Measurements from ENCODE around the gene CDC42SE2.

CDC42SE2 gene, protein sequence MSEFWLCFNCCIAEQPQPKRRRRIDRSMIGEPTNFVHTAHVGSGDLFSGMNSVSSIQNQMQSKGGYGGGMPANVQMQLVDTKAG

DNA sequence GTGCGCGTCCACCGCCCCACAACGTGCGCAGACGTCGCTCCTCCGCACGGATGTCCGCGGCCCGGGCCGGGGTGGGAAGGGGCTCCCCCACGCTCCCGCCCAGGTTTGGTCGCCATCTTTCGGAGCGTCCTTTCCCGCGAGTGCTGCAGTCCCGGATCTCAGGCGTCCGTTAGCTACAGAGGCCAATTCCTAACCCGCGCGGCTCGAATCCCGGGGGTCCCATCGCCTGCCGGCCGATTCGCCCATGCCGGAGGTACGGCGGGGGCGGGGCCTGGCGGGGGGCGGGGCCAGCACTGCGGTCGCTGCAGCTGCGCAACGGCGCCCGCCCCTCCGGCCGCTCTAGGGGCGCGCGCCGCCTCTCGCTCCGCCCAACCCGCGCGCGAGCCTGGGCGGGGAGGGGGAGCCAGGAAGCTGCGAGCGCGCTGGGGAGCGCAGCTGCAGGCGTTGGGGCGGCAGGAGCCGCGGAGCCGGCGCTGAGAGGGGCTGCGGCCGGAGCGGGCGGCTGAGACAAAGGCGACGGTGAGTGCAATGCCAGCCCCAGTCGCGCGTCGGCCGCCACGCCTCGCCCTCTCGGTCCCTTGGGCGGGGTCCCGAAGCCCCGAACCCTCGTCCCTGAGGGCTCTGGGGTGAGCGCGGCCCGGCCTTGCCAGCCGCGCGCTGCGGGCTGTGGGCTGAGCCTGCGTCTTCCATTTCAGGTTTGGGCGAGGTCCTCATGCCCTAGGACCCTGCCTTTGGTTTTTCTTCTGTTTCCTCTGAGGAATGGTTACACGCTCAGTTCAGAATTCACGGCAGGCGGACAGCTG, at the start of gene CDC42SE2:
Gene CDC42SE2 (plus strand): TSS at position 406 of the 803 bp plus-strand sequence. CDS start 95,441 bp downstream, outside the sequence.
- DNase-seq = peak; percentile 22

DNA sequence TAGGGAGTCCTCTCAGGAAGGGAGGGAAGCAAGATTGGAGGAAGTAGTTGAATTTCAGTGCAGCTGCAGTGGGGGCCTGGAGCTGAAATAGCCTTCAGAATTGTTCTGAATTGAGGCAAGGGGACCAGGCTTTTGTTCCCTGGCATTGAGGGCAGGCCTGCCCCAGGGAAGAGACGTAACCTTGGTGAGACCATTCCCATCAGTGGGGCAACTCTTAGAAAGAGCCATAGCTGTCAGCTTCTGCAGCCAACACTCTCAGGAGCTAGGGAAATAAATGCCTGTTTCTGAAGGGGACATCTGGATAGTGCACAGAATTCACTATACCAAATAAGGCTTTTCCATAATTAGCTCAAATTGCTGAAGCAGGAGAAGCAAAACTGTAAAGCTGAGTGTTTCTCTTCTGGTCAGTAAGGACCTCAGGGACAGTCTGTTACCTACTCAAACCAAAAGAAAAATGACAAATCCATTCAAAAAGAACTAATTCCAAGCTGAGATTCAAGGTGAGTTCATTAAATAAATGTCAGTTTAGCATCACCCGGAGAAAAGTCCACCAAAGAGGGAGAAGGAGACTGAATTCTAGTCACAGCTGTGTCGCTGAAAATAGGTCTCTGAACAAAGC, 49.1 kb upstream of the CDC42SE2 start:
- no peak for DNase-seq

DNA sequence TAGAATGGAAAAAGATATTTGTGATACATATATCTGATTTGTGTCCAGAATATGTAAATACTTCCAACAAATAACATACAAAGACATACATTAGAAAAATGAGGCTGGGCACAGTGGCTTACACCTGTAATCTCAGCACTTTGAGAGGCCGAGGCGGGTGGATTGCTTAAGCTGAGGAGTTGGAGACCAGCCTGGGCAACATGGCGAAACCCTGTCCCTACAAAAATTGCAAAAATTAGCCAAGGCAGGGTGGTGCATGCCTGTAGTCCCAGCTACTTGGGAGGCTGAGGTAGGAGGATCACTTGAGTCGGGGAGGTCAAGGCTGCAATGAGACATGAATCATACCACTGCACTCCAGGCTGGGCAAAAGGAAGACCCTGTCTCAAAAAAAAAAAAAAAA, 46.1 kb upstream of the CDC42SE2 start:
- DNase-seq = no peak

DNA sequence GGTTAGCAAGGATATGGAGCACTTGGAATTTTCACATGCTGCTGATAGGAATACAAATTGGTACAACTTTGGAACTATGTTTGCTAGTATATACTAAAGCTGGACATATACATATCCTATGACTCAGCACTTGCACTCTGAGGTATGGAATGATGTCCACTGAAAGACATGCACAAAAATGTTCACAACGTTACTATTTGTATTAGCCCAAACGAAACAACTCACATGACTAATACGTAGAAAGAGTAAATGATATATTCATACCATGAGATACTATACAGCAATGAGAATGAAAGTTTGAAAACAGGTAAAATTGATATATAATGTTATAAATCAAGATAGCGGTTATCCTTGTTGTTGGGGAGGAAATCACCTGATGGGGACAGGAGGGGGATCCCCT, 45.5 kb upstream of the CDC42SE2 start:
- no peak for DNase-seq

DNA sequence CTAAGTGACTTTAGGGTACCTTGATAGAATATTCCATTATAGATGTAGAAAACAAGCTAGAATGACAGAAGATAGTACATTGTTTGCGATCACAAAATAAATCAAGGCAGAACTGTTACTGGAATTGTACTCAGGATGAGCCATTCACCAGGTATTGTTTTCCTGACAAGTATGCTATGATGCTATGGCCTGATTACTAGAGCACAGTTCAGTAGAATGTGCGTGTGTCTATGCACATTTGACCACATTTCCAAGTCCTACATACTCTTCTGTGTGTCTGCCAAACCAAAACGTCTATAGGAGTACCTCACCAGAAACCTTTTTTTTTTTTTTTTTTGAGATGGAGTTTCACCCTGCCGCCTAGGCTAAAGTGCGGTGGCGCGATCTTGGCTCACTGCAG, 43.3 kb upstream of the CDC42SE2 start:
- DNase-seq = no peak

DNA sequence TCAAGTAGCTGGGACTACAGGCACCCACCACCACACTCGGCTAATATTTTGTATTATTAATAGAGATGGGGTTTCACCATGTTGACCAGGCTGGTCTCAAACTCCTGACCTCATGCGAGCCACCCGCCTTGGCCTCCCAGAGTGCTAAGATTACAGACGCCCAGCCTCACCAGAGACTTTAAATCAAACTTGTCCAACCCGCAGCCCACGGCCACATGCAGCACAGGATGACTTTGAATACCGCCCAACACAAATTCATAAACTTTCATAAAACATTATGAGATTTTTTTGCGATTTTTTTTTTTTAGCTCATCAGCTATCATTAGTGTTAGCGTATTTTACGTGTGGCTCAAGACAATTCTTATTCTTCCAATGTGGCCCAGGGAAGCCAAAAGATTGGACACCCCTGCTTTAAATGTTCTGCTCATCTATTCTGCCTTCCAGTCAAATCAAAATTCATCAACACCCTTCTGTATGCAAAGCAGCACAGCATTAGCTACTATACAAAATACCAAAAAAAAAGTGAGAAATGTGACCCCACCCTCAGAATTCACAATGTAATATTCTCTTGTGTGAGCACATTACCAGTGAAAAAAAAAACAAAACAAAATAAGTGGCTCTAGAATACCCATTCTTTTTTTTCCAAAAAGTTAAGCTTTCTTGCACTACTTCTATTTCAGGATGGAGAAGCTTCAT, 42.7 kb upstream of the CDC42SE2 start:
- no peak for DNase-seq

DNA sequence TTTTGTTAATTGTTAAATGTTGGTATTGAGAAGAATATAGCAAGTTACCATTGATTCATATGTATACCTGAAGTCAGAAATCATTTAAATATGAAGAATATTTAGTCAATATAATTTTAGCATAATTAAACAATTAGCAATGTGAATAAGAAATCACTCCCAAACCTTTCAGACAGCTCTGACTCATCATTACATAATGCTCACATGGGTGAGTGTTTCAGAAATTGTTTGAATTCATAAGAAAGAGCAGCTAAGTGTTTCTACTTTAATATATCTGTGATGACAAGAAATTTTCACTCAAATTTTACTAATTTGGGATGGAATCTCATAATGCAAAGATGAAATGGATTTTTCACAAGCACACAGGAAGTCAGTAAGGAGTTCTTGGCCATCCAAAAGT, 42.0 kb upstream of the CDC42SE2 start:
- DNase-seq = no peak

DNA sequence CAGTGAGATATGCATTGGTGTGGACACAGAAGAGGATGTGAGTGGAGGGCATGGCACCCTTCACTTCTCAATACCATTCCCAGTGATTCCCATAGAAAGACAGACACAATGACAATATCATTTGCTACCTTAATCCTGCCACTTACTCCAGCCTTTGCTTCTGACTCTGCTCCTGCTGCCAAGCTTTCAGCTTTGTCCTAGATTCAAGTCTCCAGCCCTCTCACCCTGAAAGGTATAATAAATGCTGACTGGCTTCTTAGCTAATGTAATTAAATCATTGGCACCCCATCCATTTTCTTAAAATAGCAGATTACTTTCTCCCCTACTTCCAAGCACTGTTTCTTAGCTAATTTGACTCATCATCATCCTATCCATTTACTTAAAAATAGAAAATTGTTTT, 41.1 kb upstream of the CDC42SE2 start:
- no peak for DNase-seq

DNA sequence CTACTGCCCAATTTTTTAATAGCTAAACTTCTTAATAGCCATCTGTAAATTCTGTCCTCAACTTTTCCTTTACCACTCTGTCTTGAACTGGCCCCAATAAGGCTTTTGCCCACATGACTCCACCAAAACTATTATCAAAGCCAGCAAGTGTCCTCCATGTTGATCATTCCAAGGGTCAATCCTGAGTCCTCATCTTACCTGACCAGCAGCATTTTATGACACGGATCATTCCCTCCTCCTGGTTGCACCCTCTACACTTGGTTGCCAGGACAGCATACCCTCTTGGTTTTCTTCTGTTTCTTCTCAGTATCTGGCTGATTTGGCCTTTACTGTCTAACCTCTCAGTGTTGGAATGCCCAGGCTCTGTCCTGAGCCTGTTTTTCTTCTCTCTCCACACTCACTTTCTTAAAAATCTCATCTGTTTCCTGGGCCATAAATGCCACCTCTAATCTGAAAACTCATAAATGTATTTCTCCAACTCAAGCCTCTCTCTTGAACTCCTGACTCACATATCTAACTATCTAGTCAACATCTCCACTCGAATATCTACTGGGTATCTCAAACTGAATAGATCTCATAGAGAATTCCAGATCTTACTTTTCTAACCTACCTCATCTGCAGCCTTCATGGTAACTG, 40.0 kb upstream of the CDC42SE2 start:
- no peak for DNase-seq

DNA sequence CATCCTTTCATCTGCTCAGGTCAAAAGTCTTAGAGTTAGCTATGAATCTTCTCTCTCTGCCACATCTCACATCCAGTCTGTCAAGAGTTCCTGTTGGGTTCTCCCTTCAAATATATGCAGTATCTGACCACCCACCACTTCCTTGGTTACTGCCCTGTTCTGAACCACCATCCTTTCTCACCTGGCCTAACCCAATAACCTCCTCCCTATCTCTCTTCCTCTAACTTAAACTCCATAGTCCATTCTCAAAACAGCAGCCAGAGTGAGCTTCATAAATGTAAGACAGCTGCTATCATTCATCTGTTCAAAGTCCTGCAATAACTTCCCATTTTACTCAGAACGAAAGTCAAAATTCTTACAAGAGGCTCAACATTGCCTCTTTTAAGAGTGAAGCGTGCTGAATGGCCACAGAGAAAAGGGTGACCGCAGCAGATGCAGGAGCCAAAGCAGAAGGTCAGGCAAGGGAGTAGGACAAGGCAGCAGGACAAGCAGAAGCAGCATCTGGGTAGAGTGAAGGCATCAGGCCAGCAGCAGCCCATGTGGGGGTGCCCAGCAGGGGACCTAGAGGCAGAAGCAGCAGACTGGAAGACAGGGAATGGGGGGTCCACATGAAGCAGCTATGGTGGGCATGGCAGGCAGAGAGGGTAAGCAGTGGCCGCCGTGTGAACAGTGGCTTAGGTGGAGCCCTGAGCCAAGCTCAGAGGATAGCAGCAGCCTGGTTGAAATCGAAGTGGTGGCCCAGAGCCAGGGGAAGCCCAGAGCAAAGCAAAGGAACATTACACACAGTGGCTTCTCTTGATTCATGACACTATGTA, 39.3 kb upstream of the CDC42SE2 start:
- no peak for DNase-seq

DNA sequence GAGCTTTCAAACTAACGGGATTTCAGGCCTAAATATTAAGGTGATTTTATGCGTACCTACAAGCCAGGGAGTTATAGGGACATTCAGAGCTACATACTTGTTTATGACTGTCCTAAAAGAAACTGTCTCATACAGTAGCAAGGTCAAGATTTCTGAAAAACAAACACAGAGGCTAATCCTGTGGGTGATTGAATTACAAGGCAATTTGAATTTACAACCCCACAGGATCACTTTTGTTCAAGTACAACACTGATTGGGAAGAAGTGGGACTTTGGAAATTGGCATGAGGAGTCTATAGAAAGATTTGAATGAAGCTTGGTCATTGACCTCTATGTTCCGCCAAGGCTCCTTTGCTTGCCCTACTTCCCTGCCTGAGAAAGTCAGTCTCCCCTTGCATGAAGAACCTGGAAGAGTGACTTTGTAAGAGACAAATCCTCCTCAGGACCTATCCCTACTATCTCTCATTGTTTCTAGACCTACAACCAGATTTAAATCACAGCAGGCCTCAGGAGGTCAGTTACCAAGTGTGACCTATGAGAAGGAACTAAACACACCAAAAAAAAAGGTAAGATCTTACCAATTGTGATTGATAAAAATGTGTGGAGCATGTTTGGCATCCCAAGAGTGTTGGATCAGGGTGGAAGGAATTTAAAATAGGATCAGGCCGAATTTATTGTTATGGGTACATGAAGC, 38.4 kb upstream of the CDC42SE2 start:
- DNase-seq = no peak

DNA sequence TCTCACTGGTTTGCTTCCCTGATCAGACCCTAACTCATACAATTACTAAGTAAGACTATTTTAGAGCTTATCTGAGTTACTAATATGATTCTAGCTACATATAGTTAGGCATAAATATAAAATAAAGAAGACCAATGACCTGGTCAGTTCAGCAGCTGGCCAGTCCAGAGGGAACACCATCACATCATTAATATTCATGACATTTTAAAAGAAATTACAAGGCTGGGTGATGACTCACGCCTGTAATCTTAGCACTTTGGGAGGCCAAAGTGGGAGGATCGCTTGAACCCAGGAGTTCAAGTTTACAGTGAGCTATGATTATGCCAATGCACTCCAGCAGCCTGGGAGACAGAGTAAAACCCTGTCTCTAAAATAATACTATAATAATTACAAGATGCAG, 37.0 kb upstream of the CDC42SE2 start:
- no peak for DNase-seq

DNA sequence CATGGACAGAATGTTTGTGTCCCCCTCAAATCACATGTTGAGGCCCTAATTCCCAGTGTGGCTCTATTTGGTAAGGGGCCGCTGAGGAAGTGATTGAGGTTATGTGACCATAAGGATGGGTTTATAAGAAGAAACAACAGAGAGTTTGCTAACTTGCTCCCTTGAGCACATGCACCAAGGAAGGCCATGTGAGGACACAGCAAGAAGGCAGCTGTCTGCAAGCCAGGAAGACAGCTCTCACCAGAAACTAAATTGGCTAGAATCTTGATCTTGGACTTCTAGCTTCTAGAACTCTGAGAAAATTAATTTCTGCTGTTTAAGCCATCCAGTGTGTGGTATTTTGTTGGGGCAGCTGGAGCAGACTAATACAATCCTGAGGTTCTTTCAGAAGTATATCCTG, 35.2 kb upstream of the CDC42SE2 start:
- DNase-seq = no peak

DNA sequence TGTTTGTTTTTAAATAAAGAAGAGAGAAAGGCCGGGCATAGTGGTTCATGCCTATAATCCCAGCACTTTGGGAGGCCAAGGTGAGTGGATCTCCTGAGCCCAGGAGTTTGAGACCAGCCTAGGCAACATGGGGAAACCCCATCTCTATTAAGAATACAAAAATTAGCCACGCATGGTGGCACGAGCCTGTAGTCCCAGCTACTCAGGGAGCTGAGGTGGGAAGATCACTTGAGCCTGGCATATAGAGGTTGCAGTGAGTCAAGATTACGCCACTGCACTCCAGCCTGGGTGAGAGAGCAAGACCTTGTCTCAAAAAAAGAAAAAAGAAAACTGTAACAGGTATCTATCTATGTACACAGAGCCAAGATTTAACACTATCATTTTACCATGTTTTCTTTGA, 34.2 kb upstream of the CDC42SE2 start:
- no peak for DNase-seq

DNA sequence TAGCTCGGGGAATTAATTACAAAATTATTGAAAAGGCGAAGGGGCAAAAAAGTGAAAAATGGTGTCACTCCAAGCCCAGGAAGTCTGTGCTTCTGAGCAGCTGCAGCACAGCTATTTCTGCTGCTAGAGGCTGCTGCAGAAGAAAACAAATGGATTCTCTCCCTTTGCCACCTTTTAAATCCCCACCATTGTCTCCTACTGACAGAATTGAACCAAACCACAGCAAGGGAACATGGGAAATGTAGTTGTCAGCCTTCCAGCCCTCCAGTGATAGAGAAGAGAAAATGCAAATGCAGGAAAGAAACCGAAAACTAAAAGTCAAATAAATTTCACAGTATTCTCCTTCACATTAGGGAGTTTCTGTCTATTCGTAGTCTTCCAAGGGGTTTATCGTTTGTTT, 33.4 kb upstream of the CDC42SE2 start:
- DNase-seq = no peak

DNA sequence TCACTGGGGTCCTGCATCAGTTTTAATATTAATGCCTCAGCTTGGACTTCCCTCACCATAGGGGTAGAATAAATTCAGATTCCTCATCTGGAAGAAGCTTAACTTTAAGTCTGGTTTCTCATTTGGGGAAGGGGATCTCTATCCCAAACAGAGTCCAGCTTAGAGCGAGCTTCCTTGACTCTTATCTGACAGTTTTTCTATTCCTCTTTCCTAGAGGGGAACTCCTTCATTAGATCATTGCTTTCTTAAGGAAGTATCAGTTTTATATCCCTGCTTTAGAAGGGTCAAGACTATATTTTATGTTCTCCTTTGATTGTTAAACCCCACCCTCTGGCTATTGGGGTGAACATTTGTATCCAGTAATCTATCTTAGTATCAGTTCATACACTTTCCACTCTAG, 24.2 kb upstream of the CDC42SE2 start:
- no peak for DNase-seq

DNA sequence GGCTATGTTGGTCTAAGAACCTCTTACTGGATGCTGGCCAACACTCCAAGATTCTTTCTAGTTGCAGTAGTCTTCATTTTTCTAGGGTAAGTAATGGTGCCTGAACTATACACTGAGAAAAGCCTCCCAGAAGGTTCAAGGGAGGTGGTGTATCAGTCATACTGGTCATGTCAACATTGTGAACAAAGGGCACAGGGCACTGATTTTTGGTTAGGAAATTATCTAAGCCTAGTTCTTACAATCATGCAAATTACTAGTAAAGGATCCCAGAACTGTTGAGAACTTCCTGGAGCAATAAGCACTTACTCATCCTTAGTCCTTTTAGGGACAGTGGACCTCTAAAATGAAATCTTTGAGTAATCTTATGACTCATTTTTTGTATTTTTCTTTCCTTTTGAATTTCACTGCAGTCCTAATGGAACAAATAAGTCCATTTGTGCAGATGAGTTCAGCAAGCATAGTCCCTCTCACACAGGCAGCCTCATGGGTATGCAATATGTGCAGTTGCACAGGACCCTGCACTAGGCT, 21.1 kb upstream of the CDC42SE2 start:
- no peak for DNase-seq

DNA sequence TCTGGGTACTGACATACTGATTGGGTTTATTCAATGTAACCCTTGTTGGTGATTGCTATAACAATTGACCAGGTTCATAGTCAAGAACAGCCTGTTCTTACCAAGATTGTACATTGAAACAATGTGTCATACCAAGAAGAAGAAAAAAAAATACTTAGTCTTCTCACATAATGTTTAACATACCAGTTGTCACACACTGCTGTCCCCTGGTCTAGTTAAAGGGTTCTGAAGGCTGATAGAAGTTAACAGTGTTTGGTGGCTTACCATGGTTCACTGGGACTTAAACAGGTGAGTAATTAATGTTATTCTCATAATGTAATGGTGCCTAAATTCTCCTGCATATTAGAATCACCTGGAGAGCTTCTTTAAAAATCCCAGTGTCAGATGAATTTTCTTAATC, 18.5 kb upstream of the CDC42SE2 start:
- no peak for DNase-seq

DNA sequence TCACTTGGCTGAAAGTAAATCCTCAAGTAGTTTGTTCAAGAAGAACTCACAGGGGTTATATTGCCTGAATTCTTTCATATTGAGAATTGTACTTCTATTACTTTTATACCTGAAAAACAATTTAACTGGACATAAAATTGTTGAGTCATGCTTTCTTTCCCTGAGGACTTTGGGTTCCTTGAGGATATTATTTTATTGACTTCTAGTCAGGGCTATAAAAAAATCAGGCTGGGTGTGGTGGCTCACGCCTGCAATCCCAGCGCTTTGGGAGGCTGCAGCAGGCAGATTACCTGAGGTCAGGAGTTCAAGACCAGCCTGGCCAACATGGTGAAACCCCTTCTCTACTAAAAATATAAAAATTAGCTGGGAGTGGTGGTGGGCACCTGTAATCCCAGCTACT, 17.9 kb upstream of the CDC42SE2 start:
- DNase-seq = no peak

DNA sequence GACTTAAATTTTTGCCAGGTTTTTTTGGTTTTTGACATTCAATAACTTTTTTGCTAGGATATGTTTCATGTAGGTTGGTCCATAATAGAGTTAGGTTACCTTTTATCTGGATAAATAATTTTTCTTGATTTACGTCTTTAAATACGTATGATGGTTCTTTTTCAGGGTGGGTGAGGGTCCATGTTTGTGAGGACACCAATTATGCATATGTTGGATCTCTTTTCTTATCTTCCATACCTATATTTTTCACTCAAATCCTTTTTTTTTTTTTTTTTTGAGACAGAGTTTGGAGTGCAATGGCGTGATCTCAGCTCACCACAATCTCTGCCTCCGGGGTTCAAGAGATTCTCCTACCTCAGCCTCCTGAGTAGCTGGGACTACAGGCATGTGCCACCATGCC, 17.3 kb upstream of the CDC42SE2 start:
- DNase-seq = no peak

DNA sequence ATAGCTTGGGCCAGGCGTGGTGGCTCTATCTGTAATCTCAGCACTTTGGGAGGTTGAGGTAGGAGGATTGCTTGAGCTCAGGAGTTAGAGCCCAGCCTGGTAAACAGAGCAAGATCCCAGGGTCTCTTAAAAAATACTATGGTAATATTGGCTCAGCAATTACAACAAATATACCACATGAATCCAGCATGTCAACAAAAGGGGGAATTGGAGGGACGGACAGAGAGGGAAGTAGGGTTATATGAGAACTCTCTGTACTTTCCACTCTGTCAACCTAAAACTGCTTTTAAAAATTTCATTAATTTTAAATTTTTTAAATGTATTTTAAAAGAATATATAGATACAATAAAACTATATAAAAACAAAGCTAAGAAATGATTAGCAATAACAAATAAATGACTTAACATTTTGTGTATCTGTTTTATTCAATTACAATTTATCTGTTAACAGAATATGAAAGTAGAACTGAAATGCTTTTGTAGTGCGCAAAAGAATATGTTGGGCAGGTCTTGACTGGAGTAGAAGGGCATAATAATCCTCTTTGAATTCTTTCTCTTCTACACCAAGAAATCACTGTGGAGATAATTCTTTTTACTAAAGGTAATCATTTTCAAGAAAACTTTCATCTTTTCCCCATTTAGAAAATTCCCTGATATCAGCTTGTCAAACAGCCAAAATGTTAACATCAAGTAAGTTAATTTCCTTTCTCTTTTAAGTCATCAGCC, 12.9 kb upstream of the CDC42SE2 start:
- no peak for DNase-seq
